ENCODE data around the gene CCDC134.
A peak's percentile ranks its signal among the peaks of the same experiment; 100 is the strongest.

Gene CCDC134

DNA sequence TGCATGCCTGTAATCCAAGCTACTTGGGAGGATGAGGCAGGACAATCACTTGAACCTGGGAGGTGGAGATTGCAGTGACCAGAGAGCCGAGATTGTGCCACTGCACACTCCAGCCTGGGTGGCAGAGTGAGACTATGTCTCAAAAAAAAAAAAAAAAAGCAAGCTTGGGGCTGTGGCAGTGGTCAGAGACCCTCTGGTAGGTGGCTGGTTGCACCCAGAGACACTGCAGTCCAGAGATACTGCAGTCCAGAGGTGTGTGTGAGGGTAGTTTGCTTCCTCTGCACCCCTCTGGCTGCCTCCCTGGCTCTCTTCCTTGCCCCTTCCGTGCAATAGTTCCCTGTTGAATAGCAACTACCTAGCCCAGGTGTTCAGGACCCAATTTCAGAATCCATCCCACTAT is 1.7 kb upstream of the CCDC134 start:
- Mint-ChIP-seq H3K4me1 (peaks cover 20% of the 10 kb centered on the region), H3K27me3 (ENCODE audit: low read depth) (peaks cover 3% of the 10 kb centered on the region), H3K27ac (peak overlapping the region in 2 of 3 experiments; percentile 95 to 96), H3K36me3 (ENCODE audit: low read depth) (no peaks in the 10 kb centered on the region), H3K4me3 (peak overlapping the region; percentile 68 to 98 (median 85)), H3K9me3 (no peaks in the 10 kb centered on the region)
- TF ChIP-seq, protein P1, sequence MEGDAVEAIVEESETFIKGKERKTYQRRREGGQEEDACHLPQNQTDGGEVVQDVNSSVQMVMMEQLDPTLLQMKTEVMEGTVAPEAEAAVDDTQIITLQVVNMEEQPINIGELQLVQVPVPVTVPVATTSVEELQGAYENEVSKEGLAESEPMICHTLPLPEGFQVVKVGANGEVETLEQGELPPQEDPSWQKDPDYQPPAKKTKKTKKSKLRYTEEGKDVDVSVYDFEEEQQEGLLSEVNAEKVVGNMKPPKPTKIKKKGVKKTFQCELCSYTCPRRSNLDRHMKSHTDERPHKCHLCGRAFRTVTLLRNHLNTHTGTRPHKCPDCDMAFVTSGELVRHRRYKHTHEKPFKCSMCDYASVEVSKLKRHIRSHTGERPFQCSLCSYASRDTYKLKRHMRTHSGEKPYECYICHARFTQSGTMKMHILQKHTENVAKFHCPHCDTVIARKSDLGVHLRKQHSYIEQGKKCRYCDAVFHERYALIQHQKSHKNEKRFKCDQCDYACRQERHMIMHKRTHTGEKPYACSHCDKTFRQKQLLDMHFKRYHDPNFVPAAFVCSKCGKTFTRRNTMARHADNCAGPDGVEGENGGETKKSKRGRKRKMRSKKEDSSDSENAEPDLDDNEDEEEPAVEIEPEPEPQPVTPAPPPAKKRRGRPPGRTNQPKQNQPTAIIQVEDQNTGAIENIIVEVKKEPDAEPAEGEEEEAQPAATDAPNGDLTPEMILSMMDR (IDR thresholded peaks at IDR 0.05; ENCODE audit: unreplicated experiment in 3 of 3), result no peak

DNA sequence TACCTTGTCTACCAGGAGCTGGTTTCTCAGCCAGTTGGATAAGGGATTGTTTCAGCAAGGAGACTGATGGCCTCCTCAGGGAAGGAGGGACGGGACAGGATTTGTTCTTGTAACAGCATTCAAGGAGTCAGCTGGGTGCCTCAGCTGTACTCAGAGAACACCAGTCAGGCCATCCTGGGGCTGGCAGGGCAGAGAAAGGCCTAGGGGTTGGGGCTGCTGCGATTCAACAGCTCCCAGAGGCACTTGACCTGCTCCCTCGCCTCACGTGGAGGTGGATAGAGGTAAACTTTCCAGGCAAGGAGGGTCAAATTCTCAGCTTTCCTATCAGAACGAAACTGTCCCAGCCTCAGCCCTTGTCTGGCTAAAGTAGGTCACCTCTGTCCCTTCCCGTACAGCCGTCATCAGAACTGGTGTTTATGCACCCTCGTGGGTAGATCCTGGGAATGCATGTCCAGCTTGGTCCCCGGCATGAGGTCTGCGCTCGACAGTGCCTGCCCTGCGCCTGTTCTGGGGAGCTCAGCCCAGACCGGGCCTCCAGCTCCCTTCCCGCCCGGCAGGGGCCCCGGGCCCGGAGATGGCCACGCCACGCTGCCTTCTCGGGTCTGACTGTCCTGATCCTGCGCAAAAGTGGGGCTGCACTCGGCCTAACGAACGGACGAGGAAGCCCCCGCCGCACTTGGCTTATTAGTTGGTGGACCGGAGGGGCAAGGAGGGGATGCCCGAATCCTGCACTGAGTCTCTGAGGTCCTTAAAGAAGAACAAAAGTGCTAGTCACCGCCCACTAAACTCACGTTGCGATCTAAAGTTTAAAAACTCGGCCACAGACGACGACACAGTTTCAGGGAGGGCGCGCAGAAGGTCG is 762 bp upstream of the CCDC134 start:
- Mint-ChIP-seq H3K27ac (peak overlapping the region; percentile 95 to 99 (median 96)), H3K36me3 (ENCODE audit: low read depth) (no peaks in the 10 kb centered on the region), H3K4me1 (peaks cover 27% of the 10 kb centered on the region), H3K9me3 (no peaks in the 10 kb centered on the region), H3K27me3 (ENCODE audit: low read depth) (peaks cover 3% of the 10 kb centered on the region), H3K4me3 (peak overlapping the region; percentile 85 to 98 (median 98))
- TF ChIP-seq, protein P1 (IDR thresholded peaks at IDR 0.05; ENCODE audit: unreplicated experiment in 3 of 3), result no peak

DNA sequence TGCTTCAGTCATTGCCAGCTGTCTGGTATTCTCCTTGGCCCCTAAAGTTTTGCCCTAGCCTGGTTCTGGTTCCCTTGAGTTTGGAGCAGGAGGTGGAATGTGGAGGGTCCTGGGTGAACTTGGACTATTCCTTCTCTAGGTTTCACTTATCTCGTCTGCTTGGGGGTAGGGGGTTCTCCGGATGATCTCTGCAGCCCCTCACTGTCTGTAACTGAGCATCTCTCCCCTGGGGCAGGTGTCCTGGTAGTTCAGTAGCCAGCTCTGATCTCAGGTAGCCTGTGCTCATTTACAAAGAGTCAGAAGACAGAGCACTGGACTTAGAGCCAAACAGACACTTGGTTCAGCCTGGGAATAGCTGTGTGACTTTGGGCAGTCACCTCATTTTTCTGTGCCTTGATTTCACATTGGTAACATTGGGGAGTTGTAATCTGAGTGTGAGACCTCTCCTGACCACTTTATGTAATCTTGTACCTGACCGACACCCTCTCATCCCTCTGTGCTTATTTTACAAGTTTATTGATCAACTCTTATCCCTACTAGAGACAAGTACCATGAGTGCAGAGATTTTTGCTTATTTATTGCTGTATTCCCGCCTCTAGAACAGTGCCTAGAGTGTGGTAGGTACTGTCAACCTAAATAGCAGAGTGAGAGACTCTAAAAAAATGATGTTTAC is 804 bp downstream of the CCDC134 start:
- peak overlapping the region; percentile 85 to 98 (median 98) for H3K4me3 Mint-ChIP-seq
- peak overlapping the region; percentile 95 to 99 (median 96) for H3K27ac Mint-ChIP-seq
- TF ChIP-seq, protein P1 (IDR thresholded peaks at IDR 0.05; ENCODE audit: unreplicated experiment in 3 of 3), result no peak
- no peaks in the 10 kb centered on the region for H3K36me3 Mint-ChIP-seq (ENCODE audit: low read depth)
- H3K27me3 Mint-ChIP-seq (ENCODE audit: low read depth), result peaks cover 3% of the 10 kb centered on the region
- H3K9me3 Mint-ChIP-seq, result no peaks in the 10 kb centered on the region
- H3K4me1 Mint-ChIP-seq, result peaks cover 27% of the 10 kb centered on the region

DNA sequence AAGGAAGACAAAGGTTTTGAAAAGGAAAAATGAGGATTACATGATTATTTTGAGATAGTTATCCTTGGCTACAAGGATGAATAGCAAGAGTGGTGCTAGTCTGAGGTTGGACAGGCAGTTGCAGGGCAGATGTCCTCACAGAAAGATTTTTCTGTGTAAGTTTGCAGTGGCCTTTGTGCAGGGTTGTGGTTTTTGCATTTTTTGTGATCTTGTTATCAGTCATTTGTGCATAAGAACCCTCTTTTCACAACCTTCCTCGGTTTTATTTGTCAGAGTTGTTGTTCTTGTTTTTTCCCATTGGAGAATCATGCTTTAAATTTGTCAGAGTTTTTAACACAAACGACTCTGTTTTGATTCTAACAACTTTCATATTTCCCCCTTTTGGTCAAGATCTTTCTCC is 1.4 kb downstream of the CCDC134 start:
- no peaks in the 10 kb centered on the region for H3K36me3 Mint-ChIP-seq (ENCODE audit: low read depth)
- peak overlapping the region; percentile 85 to 98 (median 98) for H3K4me3 Mint-ChIP-seq

DNA sequence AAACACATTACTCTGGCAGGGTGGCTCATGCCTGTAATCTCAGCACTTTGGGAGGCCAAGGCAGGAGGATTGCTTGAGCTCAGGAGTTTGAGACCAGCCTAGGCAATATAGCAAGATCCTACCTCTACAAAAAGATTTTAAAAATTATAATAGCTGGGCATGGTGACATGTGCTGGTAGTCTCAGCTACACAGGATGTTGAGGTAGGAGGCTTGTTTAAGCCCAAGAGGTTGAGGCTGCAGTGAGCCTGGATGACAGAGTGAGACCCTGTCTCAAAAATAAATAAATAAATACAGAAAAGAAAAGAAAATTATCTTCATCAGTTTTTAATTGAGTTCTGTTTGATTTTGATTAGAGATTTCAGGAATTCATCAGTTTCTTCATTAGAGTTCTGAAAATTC is 5.2 kb downstream of the CCDC134 start:
- TF ChIP-seq, protein P1 (IDR thresholded peaks at IDR 0.05; ENCODE audit: unreplicated experiment in 3 of 3), result no peak
- no peaks in the 10 kb centered on the region for H3K27me3 Mint-ChIP-seq (ENCODE audit: low read depth)
- H3K4me3 Mint-ChIP-seq, result no peak overlapping the region
- H3K36me3 Mint-ChIP-seq (ENCODE audit: low read depth), result peaks cover 16% of the 10 kb centered on the region
- no peaks in the 10 kb centered on the region for H3K9me3 Mint-ChIP-seq
- no peak overlapping the region for H3K27ac Mint-ChIP-seq
- peaks cover 20% of the 10 kb centered on the region for H3K4me1 Mint-ChIP-seq

More for the DNA sequence above, 1.4 kb downstream of the CCDC134 start:
- TF ChIP-seq, protein P1 (IDR thresholded peaks at IDR 0.05; ENCODE audit: unreplicated experiment in 3 of 3), result no peak
- H3K27me3 Mint-ChIP-seq (ENCODE audit: low read depth), result peaks cover 3% of the 10 kb centered on the region
- no peaks in the 10 kb centered on the region for H3K9me3 Mint-ChIP-seq
- H3K4me1 Mint-ChIP-seq, result peaks cover 27% of the 10 kb centered on the region
- peak overlapping the region in 2 of 3 experiments; percentile 58 to 96 for H3K27ac Mint-ChIP-seq
